ENCODE data around the gene MTHFD1.

The MTHFD1 gene

GRCh38 chr14:64409126-64409920, 21.2 kb downstream of the MTHFD1 start:
- no peak for DNase-seq

- no peak for DNase-seq
Observed at GRCh38 chr14:64410084-64410774, 22.1 kb downstream of the MTHFD1 start.

- no peak for DNase-seq
Observed at GRCh38 chr14:64411001-64411400, 22.8 kb downstream of the MTHFD1 start.

- DNase-seq, result no peak
Observed at GRCh38 chr14:64412237-64412636, 24.1 kb downstream of the MTHFD1 start.

GRCh38 chr14:64416348-64416932, 28.3 kb downstream of the MTHFD1 start:
- DNase-seq, result no peak

- no peak for DNase-seq
Observed at GRCh38 chr14:64417055-64417770, 29.1 kb downstream of the MTHFD1 start.

GRCh38 chr14:64417771-64418125, 29.6 kb downstream of the MTHFD1 start:
- no peak for DNase-seq

- DNase-seq, result no peak
Observed at GRCh38 chr14:64419003-64419402, 30.9 kb downstream of the MTHFD1 start.

- DNase-seq, result no peak
Observed at GRCh38 chr14:64421166-64421565, 33.0 kb downstream of the MTHFD1 start.

GRCh38 chr14:64422005-64422404, 33.9 kb downstream of the MTHFD1 start:
- no peak for DNase-seq

GRCh38 chr14:64422756-64423155, 34.6 kb downstream of the MTHFD1 start:
- no peak for DNase-seq

GRCh38 chr14:64423987-64424386, 35.8 kb downstream of the MTHFD1 start:
- no peak for DNase-seq

GRCh38 chr14:64434528-64434927, 46.4 kb downstream of the MTHFD1 start:
- DNase-seq, result no peak

GRCh38 chr14:64438181-64438841, 50.2 kb downstream of the MTHFD1 start:
- no peak for DNase-seq

- no peak for DNase-seq
Observed at GRCh38 chr14:64439141-64439540, 51.0 kb downstream of the MTHFD1 start.

- no peak for DNase-seq
Observed at GRCh38 chr14:64440494-64440893, 52.3 kb downstream of the MTHFD1 start.

GRCh38 chr14:64442300-64442988, 54.3 kb downstream of the MTHFD1 start:
- no peak for DNase-seq

GRCh38 chr14:64444140-64444539, 56.0 kb downstream of the MTHFD1 start:
- no peak for DNase-seq

- DNase-seq, result peak; percentile 42
Observed at GRCh38 chr14:64444984-64445845, 57.1 kb downstream of the MTHFD1 start.

GRCh38 chr14:64447876-64448670, 59.9 kb downstream of the MTHFD1 start:
- no peak for DNase-seq

Data from NCI-H1694 treated with DMSO at 0.1 percent for 48 hours (cell line).